HG03175 (cell line): ENCODE data around the gene WDR3.
A peak's percentile ranks its signal among the peaks of the same experiment; 100 is the strongest.
"Not testable (repeated sequence)": the region's sequence is repeated elsewhere in the genome, so short reads cannot be mapped to it uniquely, and the experiment has no call there.

Experiments used
- ATAC-seq: cut with Tn5 transposase; IDR thresholded peaks from one replicate; pipeline ENCODE4 v1.9.1; 2021; ENCODE audit warnings: mild to moderate bottlenecking, moderate library complexity; ENCODE audit not compliant: unreplicated experiment

Gene WDR3

DNA sequence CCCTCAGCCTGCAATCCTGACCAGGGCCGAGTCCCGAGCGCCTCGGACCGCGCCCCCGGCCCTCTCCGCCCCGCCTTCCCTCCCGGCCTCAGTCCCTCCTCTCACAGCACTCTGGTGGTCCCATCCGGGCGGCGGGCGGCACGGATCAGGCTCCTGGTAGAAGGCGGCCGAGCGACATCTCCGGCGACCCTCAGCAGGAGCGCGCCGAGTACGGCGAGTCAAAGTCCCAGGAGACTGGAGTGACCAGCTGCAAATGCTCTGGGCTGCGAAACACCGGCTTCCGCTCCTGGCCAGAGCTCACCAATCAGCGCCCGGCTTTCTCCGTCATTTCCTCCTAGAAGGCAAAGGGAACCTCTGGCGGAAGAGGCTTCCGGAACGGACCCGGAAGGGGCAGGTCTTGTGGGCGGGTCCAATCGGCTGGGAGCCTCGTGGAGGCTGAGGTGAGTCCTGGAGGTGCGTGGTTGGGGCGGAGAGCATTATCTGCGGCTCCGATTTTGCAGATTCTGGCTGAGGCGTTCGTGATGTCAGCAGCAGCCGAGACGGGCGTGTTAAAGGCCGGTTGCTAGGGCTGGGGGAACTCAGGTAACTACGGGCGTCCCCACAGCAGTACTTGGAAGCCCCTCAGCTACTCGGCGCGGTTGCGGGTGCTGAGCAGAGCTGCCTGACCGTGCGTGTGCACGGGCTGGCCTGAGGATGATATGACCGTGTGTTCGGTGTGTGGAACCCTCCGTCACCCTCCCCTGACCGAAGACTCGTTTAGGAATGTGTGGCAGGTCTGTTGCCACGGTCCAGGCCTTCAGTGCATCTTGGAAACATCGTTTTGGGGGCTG is at the start of gene WDR3, which contains the start of gene GDAP2:
WDR3 (plus strand) TSS at position 397 of the 830 bp plus-strand sequence. CDS start 3,581 bp downstream, outside the sequence.
GDAP2 (minus strand) TSS at position 279 of the 830 bp plus-strand sequence. CDS start 9,264 bp downstream, outside the sequence.
- peak; percentile 95 for ATAC-seq

DNA sequence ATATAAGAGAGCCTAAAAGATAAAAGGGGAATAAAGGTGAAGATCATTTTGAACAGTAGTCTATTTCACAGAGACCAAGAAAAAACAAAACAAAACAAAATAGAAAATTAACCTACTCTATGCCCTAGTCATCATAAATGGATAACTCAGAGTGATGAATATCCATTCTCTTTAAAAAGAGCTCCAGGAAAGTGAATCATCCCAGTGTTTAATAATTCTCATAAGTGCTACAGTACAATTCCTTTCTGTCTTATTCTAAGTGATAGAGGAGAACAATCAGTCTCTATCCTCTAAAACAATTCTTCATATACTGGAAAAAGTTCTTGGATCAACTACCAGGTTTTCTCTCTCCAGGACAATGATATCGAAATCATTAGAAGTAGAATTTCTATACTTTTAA is 45.9 kb upstream of the WDR3 start:
- ATAC-seq, result no peak

- no peak for ATAC-seq
Observed at GRCh38 chr1:117886101-117886795, 43.3 kb upstream of the WDR3 start.

DNA sequence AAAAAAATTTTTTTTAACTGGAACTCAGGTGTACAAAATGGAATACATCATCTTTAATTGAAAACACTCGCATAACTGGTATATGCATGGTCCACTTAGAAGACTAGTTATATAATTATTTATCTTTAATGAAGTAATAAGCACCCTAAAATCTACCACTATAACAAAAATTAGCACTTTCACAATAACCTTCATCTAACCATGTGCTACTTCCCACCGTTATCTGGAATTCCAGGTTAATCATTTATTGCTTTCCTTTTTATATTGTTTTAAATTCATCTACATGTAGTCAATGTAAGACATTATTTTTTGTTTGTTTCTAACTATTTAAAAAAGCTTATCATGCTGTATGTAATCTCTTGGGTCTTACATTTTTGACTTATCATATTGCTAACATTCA is 39.1 kb upstream of the WDR3 start:
- ATAC-seq, result no peak

DNA sequence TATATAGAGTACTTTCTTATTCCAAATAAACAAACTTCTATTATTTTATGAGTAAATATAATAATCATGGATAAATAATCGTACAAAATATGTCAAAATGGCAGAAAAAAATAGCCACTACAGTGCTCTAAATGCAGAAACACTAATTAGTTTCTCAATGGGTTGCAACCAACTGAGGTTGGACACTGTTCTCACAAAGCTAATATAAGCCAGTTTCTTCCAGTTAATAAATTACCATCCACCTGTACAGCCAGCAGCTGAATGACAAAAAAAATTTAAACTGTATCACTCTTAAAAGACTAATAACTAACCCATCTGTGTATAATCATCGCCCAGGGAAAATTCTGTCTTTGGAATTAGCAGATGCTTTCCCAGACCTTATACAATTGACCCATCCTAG is 37.0 kb upstream of the WDR3 start:
- peak; percentile 62 for ATAC-seq

GRCh38 chr1:117894078-117894477 is 35.5 kb upstream of the WDR3 start:
- no peak for ATAC-seq

DNA sequence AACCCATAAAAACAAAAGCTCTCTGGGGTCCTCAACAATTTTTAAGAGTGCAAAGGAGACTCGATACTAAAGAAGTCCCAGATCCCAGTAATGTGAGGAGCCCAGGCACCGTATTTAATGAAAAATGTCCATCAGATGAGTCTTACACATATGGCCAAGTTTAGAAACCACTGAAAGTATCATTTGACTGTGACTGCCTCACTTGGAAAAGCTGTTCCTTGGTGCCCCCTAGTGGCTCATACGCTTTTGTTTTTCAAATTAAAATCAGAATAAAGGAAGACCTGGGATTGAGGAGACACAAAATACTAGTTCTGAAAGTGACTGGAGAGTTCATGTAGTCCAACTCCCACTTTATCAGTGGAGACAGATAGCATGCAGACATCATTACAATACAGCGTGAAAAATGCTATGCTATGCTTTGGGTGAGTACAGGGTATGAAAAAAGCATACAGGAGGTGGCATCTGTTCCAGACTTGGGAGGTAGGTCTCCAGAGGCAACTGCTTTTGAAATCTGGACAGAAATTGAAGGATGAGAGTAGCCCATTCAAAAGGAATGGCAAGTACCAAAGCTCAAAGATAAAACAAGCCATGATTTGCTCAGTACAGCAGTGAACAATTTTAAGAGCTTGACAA is 33.9 kb upstream of the WDR3 start:
- peak; percentile 80 for ATAC-seq

GRCh38 chr1:117897551-117897950 is 32.0 kb upstream of the WDR3 start:
- no peak for ATAC-seq

GRCh38 chr1:117899801-117900200 is 29.7 kb upstream of the WDR3 start:
- no peak for ATAC-seq

GRCh38 chr1:117902944-117903343 is 26.6 kb upstream of the WDR3 start:
- ATAC-seq, result no peak

DNA sequence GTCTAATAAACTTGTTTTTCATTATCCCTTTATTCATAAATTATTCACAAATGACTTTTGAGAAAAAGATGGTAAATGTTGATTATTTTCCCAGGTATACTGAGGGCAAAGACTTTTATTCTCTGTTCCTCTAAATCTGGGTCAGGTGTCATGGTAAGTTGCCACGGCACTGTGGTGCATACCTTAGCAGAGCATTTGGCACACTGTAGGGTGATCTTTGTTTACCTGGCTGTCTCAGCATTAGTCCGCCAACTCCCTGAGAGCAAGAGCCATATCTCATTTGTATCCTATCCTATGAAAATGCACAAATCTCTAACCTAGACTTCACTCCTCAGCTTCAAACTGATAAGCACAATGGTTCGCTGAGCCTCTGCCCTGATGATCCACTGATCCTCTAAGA is 25.1 kb upstream of the WDR3 start:
- ATAC-seq, result no peak

DNA sequence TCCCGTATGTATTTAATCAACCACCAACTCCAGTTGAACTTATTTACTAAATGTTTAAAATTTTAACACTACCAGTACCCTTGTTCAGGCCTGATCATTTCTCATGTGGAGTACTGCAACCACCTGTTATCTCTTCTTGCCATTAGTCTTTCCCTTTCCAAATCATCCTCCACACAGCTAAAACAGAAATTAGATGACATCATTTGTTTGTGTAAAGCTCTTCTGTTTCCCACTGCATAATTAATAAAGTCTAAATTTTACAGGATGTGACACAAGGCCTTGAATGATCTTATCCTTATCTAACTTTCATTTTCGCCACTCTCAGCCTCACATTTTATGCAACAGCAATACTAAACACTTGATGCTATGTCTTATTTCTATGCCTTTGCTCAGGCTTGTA is 24.5 kb upstream of the WDR3 start:
- no peak for ATAC-seq

GRCh38 chr1:117911051-117911450 is 18.5 kb upstream of the WDR3 start:
- no peak for ATAC-seq

DNA sequence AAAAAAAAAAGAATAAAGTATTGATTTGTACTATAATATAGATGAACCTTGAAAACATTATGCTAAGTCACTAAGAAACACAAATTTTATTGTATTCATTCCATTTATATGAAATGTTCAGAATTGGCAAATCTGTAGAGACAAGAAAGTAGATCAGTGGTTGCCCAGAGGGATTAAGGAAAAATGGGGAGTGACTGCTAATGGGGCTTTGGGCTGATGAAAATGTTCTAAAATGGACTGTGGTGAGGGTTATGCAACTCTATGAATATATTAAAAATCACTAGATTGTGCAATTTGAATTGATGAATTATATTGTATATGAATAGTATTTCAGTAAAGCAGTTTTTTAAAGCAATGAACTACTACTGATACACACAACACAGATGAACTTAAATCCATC is 10.2 kb upstream of the WDR3 start:
- ATAC-seq, result no peak

DNA sequence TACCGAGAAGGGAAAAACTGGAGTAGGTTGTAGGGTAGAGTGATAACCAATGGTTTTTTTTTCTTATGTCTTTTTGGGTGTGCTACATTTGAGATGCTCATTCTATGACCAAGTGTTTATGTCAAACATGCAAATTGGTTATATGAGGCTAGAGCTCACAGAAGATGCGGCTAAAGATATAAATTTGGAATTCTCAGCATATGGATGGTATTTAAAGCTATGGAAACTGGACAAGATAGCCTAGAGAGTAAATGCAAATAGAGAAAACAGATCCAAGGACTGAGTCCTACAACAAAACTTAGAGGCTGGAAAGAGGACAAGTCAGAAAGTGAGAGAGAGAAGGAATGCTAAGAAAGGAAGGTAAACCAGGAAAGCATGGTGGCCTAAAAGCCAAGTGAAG is 7.5 kb upstream of the WDR3 start:
- no peak for ATAC-seq

- not testable (repeated sequence) for ATAC-seq
Observed at GRCh38 chr1:117922717-117923116, 6.8 kb upstream of the WDR3 start.

- ATAC-seq, result no peak
Observed at GRCh38 chr1:117925981-117926380, 3.6 kb upstream of the WDR3 start.

DNA sequence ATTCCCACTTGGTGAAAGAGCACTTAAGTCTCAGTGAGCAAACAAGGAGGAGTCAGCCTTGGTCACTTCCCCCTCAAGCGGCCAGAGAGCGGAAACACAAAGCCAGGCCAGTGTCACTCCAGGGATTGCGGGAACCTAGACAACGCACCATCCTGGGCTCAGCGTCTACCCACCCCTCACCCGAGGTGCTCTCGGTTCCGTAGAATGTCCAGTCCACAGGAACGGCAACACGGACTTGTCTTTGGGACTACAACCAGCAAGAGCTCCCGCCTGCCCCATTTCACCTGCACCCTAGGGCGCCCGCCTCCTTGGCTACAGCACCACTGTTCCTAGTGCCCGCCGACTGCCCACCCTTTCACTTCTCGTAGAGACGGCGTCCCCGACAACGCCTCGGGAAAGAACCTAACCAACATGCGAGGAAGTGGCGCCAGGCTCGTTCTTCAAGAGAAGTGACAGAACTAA is 627 bp upstream of the WDR3 start:
- peak; percentile 37 for ATAC-seq

- ATAC-seq, result no peak
Observed at GRCh38 chr1:117930173-117930447, 571 bp downstream of the WDR3 start.

DNA sequence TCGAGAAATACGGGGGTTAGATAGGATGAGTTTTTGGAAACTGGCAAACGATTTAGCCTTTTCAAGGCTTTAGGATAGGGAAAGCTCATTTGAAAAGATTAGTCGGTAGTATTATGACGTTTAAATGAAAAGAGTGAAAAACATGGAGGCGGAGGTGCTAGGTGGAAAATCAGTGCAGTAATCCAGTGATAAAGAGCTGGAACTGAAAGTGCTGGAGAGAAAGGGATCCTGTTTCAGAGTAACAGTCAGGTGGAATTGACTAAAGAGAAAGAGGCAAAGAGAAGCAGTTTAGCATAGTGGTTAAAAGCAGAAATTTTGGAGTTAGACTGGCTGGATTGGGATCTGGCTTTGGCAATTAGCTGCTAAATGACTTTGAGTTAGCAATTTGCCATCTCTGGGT is 945 bp downstream of the WDR3 start:
- no peak for ATAC-seq

- no peak for ATAC-seq
Observed at GRCh38 chr1:117932576-117932975, 3.0 kb downstream of the WDR3 start.

DNA sequence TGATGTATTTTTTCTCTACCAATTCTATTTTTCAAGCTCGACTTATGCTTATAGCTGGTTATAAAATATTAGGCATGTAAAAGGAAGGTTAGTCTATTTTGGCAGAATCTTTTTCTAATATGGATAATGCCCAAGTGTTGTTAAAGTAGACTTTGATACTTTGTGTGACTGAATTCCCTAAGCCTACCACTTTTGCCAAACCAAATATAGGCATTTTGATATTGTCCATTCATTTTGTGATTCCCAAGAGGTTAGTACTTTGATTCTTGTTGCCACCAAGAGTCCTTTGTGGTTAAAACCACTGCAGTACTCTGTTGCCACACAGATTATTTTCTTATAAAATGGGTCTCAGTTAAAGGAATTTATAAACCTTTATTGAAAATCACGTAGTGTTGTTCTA is 4.2 kb downstream of the WDR3 start:
- ATAC-seq, result no peak
